GM12864 (cell line): ENCODE measurements around the gene NACC2.
A peak's percentile ranks its signal among the peaks of the same experiment; 100 is the strongest.

Experiments
- DNase-seq: peaks from one replicate; pipeline ENCODE4 v3.0.0-alpha.2; 2011; ENCODE audit warnings: low read depth
- H3K4me3 ChIP-seq: 2 replicates; pipeline ENCODE4 v1.5.1; 2011; ENCODE audit warnings: mild to moderate bottlenecking, low read depth, low read length, control low read depth
- CTCF ChIP-seq: IDR thresholded peaks from 2 replicates; pipeline ENCODE4 v1.5.1; 2011; ENCODE audit warnings: low read depth, mild to moderate bottlenecking, moderate library complexity, low read length, control low read depth, inconsistent platforms; ENCODE audit errors: missing control alignments

The NACC2 gene

GRCh38 chr9:136021872-136022681, 73.0 kb downstream of the NACC2 start:
- no peak overlapping the region for H3K4me3 ChIP-seq
- DNase-seq, result no peak
- no peak for TF ChIP-seq CTCF

GRCh38 chr9:136021171-136021871, 73.8 kb downstream of the NACC2 start:
- no peak for DNase-seq
- no peak overlapping the region for H3K4me3 ChIP-seq
- peak; percentile 10 for TF ChIP-seq CTCF

GRCh38 chr9:136020671-136021070, 74.4 kb downstream of the NACC2 start:
- no peak for DNase-seq
- H3K4me3 ChIP-seq, result no peak overlapping the region
- TF ChIP-seq CTCF, result no peak

GRCh38 chr9:136020206-136020605, 74.9 kb downstream of the NACC2 start:
- no peak overlapping the region for H3K4me3 ChIP-seq
- DNase-seq, result no peak
- no peak for TF ChIP-seq CTCF

- DNase-seq, result no peak
- no peak for TF ChIP-seq CTCF
- H3K4me3 ChIP-seq, result no peak overlapping the region
These were observed 75.4 kb downstream of the NACC2 start for GRCh38 chr9:136019681-136020060.

- DNase-seq, result no peak
- H3K4me3 ChIP-seq, result no peak overlapping the region
- TF ChIP-seq CTCF, result no peak
These were observed 75.9 kb downstream of the NACC2 start for GRCh38 chr9:136019041-136019680.
